ENCODE measurements around the gene LIN7A. TPM values are rescaled to one million over a fixed set of nuclear protein-coding genes. Genes with fewer than 3 reads are reported as not detected.
A peak's percentile ranks its signal among the peaks of the same experiment; 100 is the strongest.

Gene LIN7A
- total and polyA plus RNA-seq, 8 donors = 0.12 to 1.5 (median 0.64) TPM

DNA sequence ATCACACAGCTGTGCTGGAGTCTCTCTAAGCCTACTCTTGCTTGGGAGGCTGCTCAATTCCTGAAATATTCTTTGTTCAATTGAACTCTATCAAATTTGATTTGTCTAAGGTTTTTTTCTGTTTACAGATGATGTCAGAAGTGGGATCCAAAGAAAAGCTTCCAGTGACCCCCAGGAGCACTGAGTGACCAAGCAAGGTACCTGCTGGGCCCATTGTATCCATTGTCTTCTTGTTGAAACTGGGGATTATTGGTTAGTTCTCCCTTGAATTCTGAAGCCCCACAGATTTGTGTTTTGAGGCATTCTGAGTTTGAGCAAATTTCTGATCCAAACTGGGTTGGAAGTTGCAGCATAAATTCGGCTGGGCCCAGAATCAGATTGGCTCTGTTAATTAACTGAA lies 156.4 kb downstream of the LIN7A start:
- no peaks in the 10 kb centered on the region for H3K36me3 ChIP-seq
- WGBS, 2 donors = 67 to 77% methylated on average over 1 of the region's 1 CpG
- DNase-seq (no peak), FAIRE-seq (no peak), ATAC-seq (no peak)
- intact Hi-C loops (cut with DNase I) = no loop called here
- H3K27ac ChIP-seq = no peak overlapping the region
- H3K27me3 ChIP-seq = no peaks in the 10 kb centered on the region
- TF ChIP-seq, protein P1, sequence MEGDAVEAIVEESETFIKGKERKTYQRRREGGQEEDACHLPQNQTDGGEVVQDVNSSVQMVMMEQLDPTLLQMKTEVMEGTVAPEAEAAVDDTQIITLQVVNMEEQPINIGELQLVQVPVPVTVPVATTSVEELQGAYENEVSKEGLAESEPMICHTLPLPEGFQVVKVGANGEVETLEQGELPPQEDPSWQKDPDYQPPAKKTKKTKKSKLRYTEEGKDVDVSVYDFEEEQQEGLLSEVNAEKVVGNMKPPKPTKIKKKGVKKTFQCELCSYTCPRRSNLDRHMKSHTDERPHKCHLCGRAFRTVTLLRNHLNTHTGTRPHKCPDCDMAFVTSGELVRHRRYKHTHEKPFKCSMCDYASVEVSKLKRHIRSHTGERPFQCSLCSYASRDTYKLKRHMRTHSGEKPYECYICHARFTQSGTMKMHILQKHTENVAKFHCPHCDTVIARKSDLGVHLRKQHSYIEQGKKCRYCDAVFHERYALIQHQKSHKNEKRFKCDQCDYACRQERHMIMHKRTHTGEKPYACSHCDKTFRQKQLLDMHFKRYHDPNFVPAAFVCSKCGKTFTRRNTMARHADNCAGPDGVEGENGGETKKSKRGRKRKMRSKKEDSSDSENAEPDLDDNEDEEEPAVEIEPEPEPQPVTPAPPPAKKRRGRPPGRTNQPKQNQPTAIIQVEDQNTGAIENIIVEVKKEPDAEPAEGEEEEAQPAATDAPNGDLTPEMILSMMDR (IDR thresholded peaks at IDR 0.05) = no peak
- H3K9me3 ChIP-seq = no peaks in the 10 kb centered on the region
- peaks cover 0 to 7% (median 0%) of the 10 kb centered on the region in 3 donors for H3K4me1 ChIP-seq
- no peak overlapping the region for H3K4me3 ChIP-seq

DNA sequence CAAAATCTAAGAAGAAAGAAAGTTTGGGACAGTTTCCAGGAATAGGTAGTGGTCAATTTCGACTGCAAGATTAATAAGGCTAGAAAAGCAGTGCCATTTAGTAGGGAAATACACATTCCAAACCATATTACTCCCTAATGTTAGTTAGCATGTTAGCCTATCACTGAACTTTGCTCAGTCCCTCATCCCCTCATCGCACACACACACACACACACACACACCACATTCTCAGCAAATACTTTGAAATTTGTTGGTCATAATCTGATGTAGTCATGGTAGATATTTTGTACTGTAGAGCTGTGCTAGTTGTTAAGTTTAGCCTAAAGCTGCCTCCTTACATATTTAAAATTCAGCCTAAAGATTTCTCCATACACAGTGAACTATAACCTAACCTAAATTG lies 157.0 kb downstream of the LIN7A start:
- ATAC-seq (no peak), FAIRE-seq (no peak), DNase-seq (no peak)
- TF ChIP-seq, protein P1 (IDR thresholded peaks at IDR 0.05) = no peak
- H3K36me3 ChIP-seq = no peaks in the 10 kb centered on the region
- no peak overlapping the region for H3K4me3 ChIP-seq
- no peak overlapping the region for H3K27ac ChIP-seq
- H3K4me1 ChIP-seq = peaks cover 0 to 7% (median 0%) of the 10 kb centered on the region in 3 donors
- no peaks in the 10 kb centered on the region for H3K9me3 ChIP-seq
- 72 to 87% methylated on average over 2 of the region's 2 CpGs for WGBS, 2 donors
- no peaks in the 10 kb centered on the region for H3K27me3 ChIP-seq
- intact Hi-C loops (cut with DNase I) = no loop called here

DNA sequence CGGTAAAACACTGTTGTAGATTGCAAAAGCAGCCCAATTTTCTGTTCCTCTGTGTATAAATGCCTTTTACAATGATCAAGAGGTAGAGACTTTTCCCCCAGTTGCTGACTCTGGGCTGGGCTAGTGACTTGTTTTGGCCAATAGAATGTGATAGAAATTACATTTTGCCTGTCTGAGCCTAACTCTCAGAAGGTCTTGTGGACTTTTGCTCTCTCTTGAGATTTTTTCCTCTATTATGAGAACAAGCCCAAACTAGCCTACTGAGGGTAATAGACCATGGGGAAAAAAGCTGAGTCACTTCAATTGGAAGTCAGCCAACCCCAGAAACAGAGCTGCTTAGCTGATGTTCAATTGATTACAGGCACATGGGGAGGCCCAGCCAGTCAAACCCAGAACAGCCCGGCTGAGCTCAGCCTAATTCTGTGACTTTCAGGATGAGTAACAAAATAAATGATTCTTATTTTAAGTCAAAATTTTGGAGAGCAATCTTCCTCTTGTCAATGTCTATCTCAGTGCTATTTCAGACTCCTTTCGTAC lies 159.7 kb downstream of the LIN7A start:
- DNase-seq (peak in 3 of 6 donors; percentile 44 to 59 (median 56)), FAIRE-seq (no peak), ATAC-seq (peak; percentile 82 to 95 (median 92))
- intact Hi-C loops (cut with DNase I) = no loop called here
- Histone ChIP-seq H3K27ac (peak overlapping the region in 2 of 4 donors; percentile 33 to 48), H3K4me1 (peaks cover 0 to 7% (median 0%) of the 10 kb centered on the region in 3 donors), H3K27me3 (no peaks in the 10 kb centered on the region), H3K9me3 (no peaks in the 10 kb centered on the region), H3K4me3 (no peak overlapping the region), H3K36me3 (no peaks in the 10 kb centered on the region)
- 67 to 71% methylated on average over 3 of the region's 3 CpGs for WGBS, 2 donors
- TF ChIP-seq, protein P1 (IDR thresholded peaks at IDR 0.05) = no peak

- TF ChIP-seq, protein P1 (IDR thresholded peaks at IDR 0.05) = no peak
- H3K4me3 ChIP-seq = no peak overlapping the region
- no peaks in the 10 kb centered on the region for H3K9me3 ChIP-seq
- peak overlapping the region in 2 of 4 donors; percentile 33 to 48 for H3K27ac ChIP-seq
- no peaks in the 10 kb centered on the region for H3K27me3 ChIP-seq
- no peak for FAIRE-seq
- intact Hi-C loops (cut with DNase I) = no loop called here
- ATAC-seq = peak; percentile 28 to 70 (median 48)
- WGBS, 2 donors = 59 to 71% methylated on average over 4 of the region's 4 CpGs
- H3K36me3 ChIP-seq = no peaks in the 10 kb centered on the region
- no peak for DNase-seq
- peaks cover 0 to 7% (median 0%) of the 10 kb centered on the region in 3 donors for H3K4me1 ChIP-seq
Measured at GRCh38 chr12:80777587-80777986, 160.1 kb downstream of the LIN7A start.

- no peak for ATAC-seq
- H3K27ac ChIP-seq = no peak overlapping the region
- no peak for FAIRE-seq
Measured at GRCh38 chr12:80776706-80777105, 161.0 kb downstream of the LIN7A start.

More at GRCh38 chr12:80776706-80777105, 161.0 kb downstream of the LIN7A start:
- 85 to 90% methylated on average over 2 of the region's 2 CpGs for WGBS, 2 donors
- no peak for DNase-seq
- Histone ChIP-seq H3K36me3 (no peaks in the 10 kb centered on the region), H3K27me3 (no peaks in the 10 kb centered on the region), H3K4me1 (peaks cover 0 to 7% (median 0%) of the 10 kb centered on the region in 3 donors), H3K9me3 (no peaks in the 10 kb centered on the region), H3K4me3 (no peak overlapping the region)
- TF ChIP-seq, protein P1 (IDR thresholded peaks at IDR 0.05) = no peak
- intact Hi-C loops (cut with DNase I) = no loop called here
